Sigmoid colon (tissue), 7 donors: ENCODE data around the gene SPOCK1. TPM values are rescaled to one million over a fixed set of nuclear protein-coding genes. Genes with fewer than 3 reads are reported as not detected.
A peak's percentile ranks its signal among the peaks of the same experiment; 100 is the strongest.

Experiments
- DNase-seq: peaks from one replicate; pipeline ENCODE4 v3.0.0-alpha.2; 2019
- H3K27ac ChIP-seq, 4 donors: fragments of 200-600 bp; sonication (generic); one replicate each; pipeline ENCODE4 v1.5.1; 2016 to 2019; ENCODE audit warnings: mild to moderate bottlenecking in 1 of 4
- H3K27me3 ChIP-seq, 3 donors: fragments of 200-600 bp; sonication (generic); one replicate each; pipeline ENCODE4 v1.5.1; 2019; ENCODE audit warnings: mild to moderate bottlenecking in 1 of 3
- H3K36me3 ChIP-seq, 4 donors: fragments of 200-600 bp; sonication (generic); one replicate each; pipeline ENCODE4 v1.5.1; 2016 to 2019
- H3K4me1 ChIP-seq, 4 donors: fragments of 200-600 bp; sonication (generic); one replicate each; pipeline ENCODE4 v1.5.1; 2017 to 2019
- H3K4me3 ChIP-seq, 4 donors: fragments of 200-600 bp; sonication (generic); one replicate each; pipeline ENCODE4 v1.5.1; 2017 to 2019; ENCODE audit warnings: mild to moderate bottlenecking in 2 of 4, moderate library complexity in 1 of 4
- H3K9me3 ChIP-seq, 4 donors: fragments of 200-600 bp in 3 of 4; sonication (generic) in 3 of 4; one replicate each; pipeline versions ENCODE4 v1.5.1 to v1.6.1; 2013 to 2019
- CTCF ChIP-seq, 4 experiments: fragments of 450-650 bp in 3 of 4; fragments of 200-600 bp in 1 of 4; IDR thresholded peaks; one replicate each; pipeline ENCODE4 v1.5.1; 2016 to 2019; ENCODE audit warnings: antibody characterized with exemption in 4 of 4, mild to moderate bottlenecking in 3 of 4, moderate library complexity in 2 of 4
- EP300 ChIP-seq, 4 donors: sonication (generic); formaldehyde crosslinking; IDR thresholded peaks; one replicate each; pipeline ENCODE4 v1.6.1; 2017; ENCODE audit warnings: antibody characterized with exemption in 4 of 4
- POLR2A ChIP-seq, 2 donors: fragments of 450-650 bp; IDR thresholded peaks; one replicate each; pipeline ENCODE4 v1.6.1; 2016; ENCODE audit warnings: antibody characterized with exemption in 2 of 2, mild to moderate bottlenecking in 2 of 2, moderate library complexity in 2 of 2
- POLR2AphosphoS5 ChIP-seq, 4 donors: sonication (generic); formaldehyde crosslinking; IDR thresholded peaks; one replicate each; pipeline ENCODE4 v1.6.1; 2017; ENCODE audit warnings: antibody characterized with exemption in 4 of 4
- WGBS, 2 donors: extraction: QIAGEN DNeasy Blood & Tissue Kit; methylation state at CpG; one replicate each; pipeline ENCODE4 v1.1.7; 2013; 5-methylcytosine and 5-hydroxymethylcytosine counted together
- intact Hi-C: fragments of 100-400 bp; cut with DNase I; formaldehyde crosslinking; loops from one replicate; pipeline ENCODE4 v1.15.1; 2023
- polyA plus RNA-seq, 3 donors: library from polyadenylated mRNA; stranded (reverse); fragments of 200-250 nt; gene quantifications; one replicate each; pipeline ENCODE4 v1.2.3, GENCODE V29; 2013
- total RNA-seq, 4 donors: library from RNA; depleted of rRNA; stranded (reverse); fragments of >200 nt; gene quantifications; one replicate each; pipeline ENCODE4 v1.1.0, GENCODE V29; 2016
- donor health status: healthy with polysubstance abuse.
- donor health status: Bipolar disorder and iron deficiency.
- donor health status: healthy.

Gene SPOCK1
- total and polyA plus RNA-seq, 7 donors = 2.4 to 104 (median 33.4) TPM

DNA sequence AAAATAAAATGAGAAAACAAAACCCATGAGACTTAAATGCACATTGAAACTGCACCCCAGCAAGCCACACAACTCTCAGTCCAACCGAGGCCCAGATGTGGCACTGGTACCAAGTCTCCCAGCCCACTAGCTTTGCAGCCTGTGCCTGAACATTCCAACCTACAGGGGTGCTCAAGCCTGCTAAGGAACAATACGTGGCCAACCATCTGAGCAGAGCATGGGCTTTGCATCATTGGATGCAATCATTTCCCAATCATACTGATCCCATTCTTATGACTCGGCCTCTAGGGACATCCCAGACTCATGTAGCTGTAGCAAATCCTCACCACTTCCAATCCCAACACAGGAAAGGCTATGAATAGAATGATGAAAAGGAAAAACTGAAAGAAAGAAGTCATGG is 297.2 kb downstream of the SPOCK1 start:
- peak; percentile 67 for DNase-seq
- no peak overlapping the region for H3K27ac ChIP-seq
- TF ChIP-seq CTCF (IDR thresholded peaks at IDR 0.05) (no peak), POLR2AphosphoS5 (IDR thresholded peaks at IDR 0.05) (peak in 1 of 4 donors; percentile 54)
- intact Hi-C loops = no loop called here
- no peaks in the 10 kb centered on the region for H3K9me3 ChIP-seq
- peaks cover 0 to 14% (median 3%) of the 10 kb centered on the region in 4 donors for H3K4me1 ChIP-seq
- no peaks in the 10 kb centered on the region for H3K27me3 ChIP-seq
- no peaks in the 10 kb centered on the region for H3K36me3 ChIP-seq
- no peak overlapping the region for H3K4me3 ChIP-seq
- 57 to 79% methylated on average over 3 of the region's 3 CpGs for WGBS, 2 donors

GRCh38 chr5:137200906-137201700 is 298.0 kb downstream of the SPOCK1 start:
- intact Hi-C loops = no loop called here
- TF ChIP-seq EP300 (IDR thresholded peaks at IDR 0.05) (no peak), POLR2A (IDR thresholded peaks at IDR 0.05) (no peak), CTCF (IDR thresholded peaks at IDR 0.05) (no peak), POLR2AphosphoS5 (IDR thresholded peaks at IDR 0.05) (no peak)
- Histone ChIP-seq H3K4me3 (no peak overlapping the region), H3K27ac (no peak overlapping the region), H3K9me3 (no peaks in the 10 kb centered on the region), H3K4me1 (peaks cover 0 to 8% (median under 1%) of the 10 kb centered on the region in 4 donors), H3K36me3 (no peaks in the 10 kb centered on the region), H3K27me3 (no peaks in the 10 kb centered on the region)
- WGBS, 2 donors = 70 to 73% methylated on average over 5 of the region's 5 CpGs
- DNase-seq = no peak

- H3K4me3 ChIP-seq = no peak overlapping the region
- no peaks in the 10 kb centered on the region for H3K36me3 ChIP-seq
- intact Hi-C loops = no loop called here
- H3K27ac ChIP-seq = no peak overlapping the region
- no peaks in the 10 kb centered on the region for H3K4me1 ChIP-seq
- no peak for DNase-seq
- H3K27me3 ChIP-seq = no peaks in the 10 kb centered on the region
- TF ChIP-seq POLR2A (IDR thresholded peaks at IDR 0.05) (no peak), POLR2AphosphoS5 (IDR thresholded peaks at IDR 0.05) (no peak), CTCF (IDR thresholded peaks at IDR 0.05) (no peak), EP300 (IDR thresholded peaks at IDR 0.05) (no peak)
- 78 to 86% methylated on average over 3 of the region's 3 CpGs for WGBS, 2 donors
- no peaks in the 10 kb centered on the region for H3K9me3 ChIP-seq
These were observed 299.2 kb downstream of the SPOCK1 start for GRCh38 chr5:137199966-137200365.

DNA sequence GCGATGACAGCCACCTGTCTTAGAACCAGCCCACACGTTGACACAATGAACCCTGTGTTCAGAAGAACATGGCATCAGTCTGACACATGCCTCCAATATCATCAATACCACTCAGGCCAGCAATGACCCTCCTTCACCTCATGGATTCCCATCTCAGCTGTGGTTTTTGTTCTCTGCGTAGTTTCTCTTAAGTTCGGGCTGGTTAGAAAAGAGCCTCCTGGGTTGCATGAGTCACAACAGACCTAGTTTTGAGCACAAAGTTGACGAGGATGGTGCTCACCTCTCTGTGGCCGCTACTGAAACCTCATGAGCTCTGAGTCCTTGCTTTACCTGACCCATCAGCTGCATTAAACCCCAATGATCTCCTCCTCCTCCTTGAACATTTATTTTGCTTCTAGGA is 299.9 kb downstream of the SPOCK1 start:
- intact Hi-C loops = no loop called here
- 80 to 88% methylated on average over 6 of the region's 6 CpGs for WGBS, 2 donors
- no peaks in the 10 kb centered on the region for H3K36me3 ChIP-seq
- H3K27ac ChIP-seq = no peak overlapping the region
- no peak for TF ChIP-seq POLR2AphosphoS5 (IDR thresholded peaks at IDR 0.05)
- no peak for TF ChIP-seq POLR2A (IDR thresholded peaks at IDR 0.05)
- no peak for TF ChIP-seq EP300 (IDR thresholded peaks at IDR 0.05)
- no peak for TF ChIP-seq CTCF (IDR thresholded peaks at IDR 0.05)
- DNase-seq = no peak
- no peaks in the 10 kb centered on the region for H3K9me3 ChIP-seq
- no peak overlapping the region for H3K4me3 ChIP-seq
- H3K4me1 ChIP-seq = no peaks in the 10 kb centered on the region
- H3K27me3 ChIP-seq = no peaks in the 10 kb centered on the region

DNA sequence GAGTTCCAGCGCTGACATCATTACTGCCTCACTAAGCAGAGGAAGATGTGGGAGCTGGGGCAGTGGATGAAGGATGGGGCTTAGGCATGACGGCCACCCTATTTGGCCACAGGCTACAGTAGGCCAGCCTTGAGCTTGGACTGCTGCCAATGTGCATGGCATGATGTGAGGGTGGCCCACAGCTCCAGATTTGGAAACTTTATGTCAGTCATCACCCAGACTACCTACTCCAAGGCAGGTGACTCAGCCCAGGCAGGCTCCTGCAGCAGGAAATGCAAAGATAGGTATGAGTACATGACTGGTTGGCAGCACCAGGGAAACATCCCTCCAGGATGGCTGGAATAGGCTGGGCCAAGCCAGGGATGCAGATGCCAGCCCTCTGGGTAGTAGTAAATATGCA is 303.6 kb downstream of the SPOCK1 start:
- TF ChIP-seq EP300 (IDR thresholded peaks at IDR 0.05) (no peak), CTCF (IDR thresholded peaks at IDR 0.05) (no peak), POLR2AphosphoS5 (IDR thresholded peaks at IDR 0.05) (no peak), POLR2A (IDR thresholded peaks at IDR 0.05) (no peak)
- WGBS, 2 donors = 86 to 92% methylated on average over 2 of the region's 2 CpGs
- Histone ChIP-seq H3K36me3 (no peaks in the 10 kb centered on the region), H3K4me3 (no peak overlapping the region), H3K27me3 (no peaks in the 10 kb centered on the region), H3K4me1 (peaks cover 0 to 16% (median 6%) of the 10 kb centered on the region in 4 donors), H3K9me3 (no peaks in the 10 kb centered on the region), H3K27ac (no peak overlapping the region)
- no peak for DNase-seq
- intact Hi-C loops = no loop called here
